Mesothelial cell of epicardium (in vitro differentiated cells): Measurements from ENCODE around the gene FGF19. TPM values are rescaled to one million over a fixed set of nuclear protein-coding genes. Genes with fewer than 3 reads are reported as not detected.

Experiments used
- DNase-seq, 2 experiments: peaks; one replicate each; pipeline ENCODE4 v3.0.0; 2021; ENCODE audit warnings: low spot score in 2 of 2; ENCODE audit not compliant: unreplicated experiment in 2 of 2
- H3K27ac Mint-ChIP-seq: 2 replicates; pipeline ENCODE4 v1.8.0; 2021; ENCODE audit warnings: mixed read lengths
- H3K27me3 Mint-ChIP-seq: 2 replicates; pipeline ENCODE4 v1.8.0; 2021; ENCODE audit warnings: low read depth, mixed read lengths
- H3K36me3 Mint-ChIP-seq: 2 replicates; pipeline ENCODE4 v1.8.0; 2021; ENCODE audit warnings: mixed read lengths
- H3K4me1 Mint-ChIP-seq: 2 replicates; pipeline ENCODE4 v1.8.0; 2021; ENCODE audit warnings: mixed read lengths
- H3K4me3 Mint-ChIP-seq: 2 replicates; pipeline ENCODE4 v1.8.0; 2021; ENCODE audit warnings: mild to moderate bottlenecking, moderate library complexity, mixed read lengths
- H3K9me3 Mint-ChIP-seq: 2 replicates; pipeline ENCODE4 v1.8.0; 2021; ENCODE audit warnings: mixed read lengths
- CTCF ChIP-seq: fragments of 200-600 bp; sonication (generic); IDR thresholded peaks from one replicate; pipeline ENCODE4 v1.5.0; 2021; ENCODE audit warnings: antibody characterized with exemption; ENCODE audit not compliant: unreplicated experiment
- total RNA-seq: library from RNA; stranded (reverse); gene quantifications from 3 replicates; pipeline ENCODE4 v1.2.1, GENCODE V29; 2021

The FGF19 gene
- total RNA-seq = not detected in 3 replicates

- Mint-ChIP-seq H3K4me1 (peaks cover 21% of the 10 kb centered on the region), H3K27ac (no peak within 1 kb of the TSS), H3K9me3 (no peaks in the 10 kb centered on the region), H3K4me3 (peak within 1 kb of the TSS; percentile 63), H3K27me3 (peaks cover 80% of the 10 kb centered on the region), H3K36me3 (no peaks in the 10 kb centered on the region)
- TF ChIP-seq CTCF = no peak
- DNase-seq = no peak
Observed at GRCh38 chr11:69703768-69704507, at the start of gene FGF19. FGF19 (minus strand) TSS chr11:69704022; CDS start chr11:69703876, 146 bp downstream.

GRCh38 chr11:69752890-69753289 is 49.1 kb upstream of the FGF19 start:
- TF ChIP-seq CTCF = no peak
- no peak for DNase-seq
- Mint-ChIP-seq H3K27me3 (no peaks in the 10 kb centered on the region), H3K4me3 (no peak overlapping the region), H3K27ac (no peak overlapping the region), H3K36me3 (no peaks in the 10 kb centered on the region), H3K4me1 (peaks cover 5% of the 10 kb centered on the region), H3K9me3 (peaks cover 10% of the 10 kb centered on the region)

- DNase-seq = no peak
- Mint-ChIP-seq H3K4me1 (peaks cover 16% of the 10 kb centered on the region), H3K27ac (no peak overlapping the region), H3K9me3 (peaks cover 2% of the 10 kb centered on the region), H3K4me3 (no peak overlapping the region), H3K36me3 (no peaks in the 10 kb centered on the region), H3K27me3 (no peaks in the 10 kb centered on the region)
- no peak for TF ChIP-seq CTCF
Observed at GRCh38 chr11:69750875-69751597, 47.2 kb upstream of the FGF19 start.

GRCh38 chr11:69750108-69750850 is 46.5 kb upstream of the FGF19 start:
- Mint-ChIP-seq H3K27ac (no peak overlapping the region), H3K27me3 (no peaks in the 10 kb centered on the region), H3K4me1 (peaks cover 16% of the 10 kb centered on the region), H3K4me3 (no peak overlapping the region), H3K36me3 (no peaks in the 10 kb centered on the region), H3K9me3 (no peaks in the 10 kb centered on the region)
- TF ChIP-seq CTCF = no peak
- DNase-seq = no peak

- no peak for TF ChIP-seq CTCF
- peaks cover 20% of the 10 kb centered on the region for H3K4me1 Mint-ChIP-seq
- H3K27me3 Mint-ChIP-seq = no peaks in the 10 kb centered on the region
- DNase-seq = no peak
- no peaks in the 10 kb centered on the region for H3K36me3 Mint-ChIP-seq
- H3K27ac Mint-ChIP-seq = peak overlapping the region; percentile 85
- no peak overlapping the region for H3K4me3 Mint-ChIP-seq
- no peaks in the 10 kb centered on the region for H3K9me3 Mint-ChIP-seq
Observed at GRCh38 chr11:69748637-69749036, 44.8 kb upstream of the FGF19 start.
